D721Med (cell line): Measurements from ENCODE around the gene HHIP.

ENCODE experiments used
- DNase-seq: peaks from one replicate; pipeline ENCODE4 v3.0.0; 2011; ENCODE audit warnings: low spot score; ENCODE audit not compliant: insufficient read length
- FAIRE-seq: peaks from 2 replicates; lab custom pipeline; 2011; peaks lifted over from hg19 to GRCh38; lab: Jason Lieb, UNC
- TF ChIP-seq, protein P1 (sequence below): IDR thresholded peaks from 2 replicates; pipeline ENCODE4 v1.5.1; 2012; ENCODE audit warnings: mild to moderate bottlenecking, control low read depth; ENCODE audit not compliant: insufficient read depth; ENCODE audit errors: missing control alignments

HHIP gene

DNA sequence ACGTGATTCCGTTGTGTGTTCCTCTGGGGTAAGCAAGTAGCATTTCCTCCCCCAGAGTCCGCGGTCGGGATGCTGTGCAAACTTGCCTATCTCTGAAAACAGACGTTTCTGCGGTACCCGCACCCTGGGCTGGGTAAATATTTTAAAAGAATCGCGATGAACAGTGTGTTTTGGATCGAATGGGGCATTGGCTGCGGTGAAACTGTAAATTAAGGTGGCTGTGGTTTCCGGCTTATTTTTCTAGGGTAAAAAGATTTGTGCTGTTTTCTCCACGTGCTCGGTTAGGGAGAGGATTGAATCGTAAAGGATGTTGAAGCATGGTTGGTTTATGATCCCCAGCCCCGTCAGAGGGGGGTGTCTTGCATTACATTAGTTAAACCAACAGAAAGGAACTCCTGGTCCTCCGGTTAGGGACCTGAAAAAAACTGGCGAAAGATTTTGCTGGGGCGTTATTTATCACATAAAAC is 1.2 kb downstream of the HHIP start:
- TF ChIP-seq, protein P1, sequence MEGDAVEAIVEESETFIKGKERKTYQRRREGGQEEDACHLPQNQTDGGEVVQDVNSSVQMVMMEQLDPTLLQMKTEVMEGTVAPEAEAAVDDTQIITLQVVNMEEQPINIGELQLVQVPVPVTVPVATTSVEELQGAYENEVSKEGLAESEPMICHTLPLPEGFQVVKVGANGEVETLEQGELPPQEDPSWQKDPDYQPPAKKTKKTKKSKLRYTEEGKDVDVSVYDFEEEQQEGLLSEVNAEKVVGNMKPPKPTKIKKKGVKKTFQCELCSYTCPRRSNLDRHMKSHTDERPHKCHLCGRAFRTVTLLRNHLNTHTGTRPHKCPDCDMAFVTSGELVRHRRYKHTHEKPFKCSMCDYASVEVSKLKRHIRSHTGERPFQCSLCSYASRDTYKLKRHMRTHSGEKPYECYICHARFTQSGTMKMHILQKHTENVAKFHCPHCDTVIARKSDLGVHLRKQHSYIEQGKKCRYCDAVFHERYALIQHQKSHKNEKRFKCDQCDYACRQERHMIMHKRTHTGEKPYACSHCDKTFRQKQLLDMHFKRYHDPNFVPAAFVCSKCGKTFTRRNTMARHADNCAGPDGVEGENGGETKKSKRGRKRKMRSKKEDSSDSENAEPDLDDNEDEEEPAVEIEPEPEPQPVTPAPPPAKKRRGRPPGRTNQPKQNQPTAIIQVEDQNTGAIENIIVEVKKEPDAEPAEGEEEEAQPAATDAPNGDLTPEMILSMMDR: no peak
- no peak for DNase-seq
- no peak for FAIRE-seq

DNA sequence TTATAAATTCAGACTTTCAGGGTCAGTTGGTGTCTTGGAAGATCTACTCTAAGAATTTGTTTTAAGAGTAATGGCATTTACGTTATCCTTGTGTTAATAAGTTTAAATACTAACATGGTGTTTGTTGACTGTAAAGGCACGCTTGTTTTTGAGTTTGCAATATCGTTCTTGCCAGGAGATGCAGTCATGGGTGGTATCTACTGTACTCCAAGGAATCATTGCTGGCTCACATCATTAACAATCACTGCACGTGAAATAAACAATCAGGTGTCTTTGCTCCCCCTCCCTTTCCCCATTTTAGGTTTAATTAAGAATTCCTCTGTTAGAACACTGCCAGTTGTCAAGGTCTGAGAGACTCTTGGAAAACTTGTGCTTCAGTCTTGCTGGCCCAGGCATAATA is 1.6 kb downstream of the HHIP start:
- DNase-seq (no peak), FAIRE-seq (no peak)
- TF ChIP-seq, protein P1: no peak

DNA sequence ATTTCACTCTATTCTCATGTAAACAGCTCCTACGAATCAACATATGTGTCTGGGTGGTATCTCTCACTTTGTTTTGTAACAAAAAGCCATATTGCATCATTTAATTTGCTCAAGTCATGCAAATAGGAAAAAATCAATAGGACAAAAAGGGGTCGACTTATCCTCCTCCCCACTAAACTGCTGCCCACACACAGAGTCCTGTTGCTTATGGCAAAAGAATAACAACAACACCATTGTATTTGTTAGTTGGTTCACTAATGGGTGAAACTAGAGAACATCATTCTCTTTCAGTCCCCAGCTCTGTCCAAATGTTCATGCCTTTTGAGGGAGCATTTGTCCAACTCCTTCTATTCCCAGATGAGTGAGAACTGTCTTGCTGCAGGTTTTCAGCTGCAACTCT is 2.1 kb downstream of the HHIP start:
- FAIRE-seq (no peak), DNase-seq (no peak)
- TF ChIP-seq, protein P1: no peak

DNA sequence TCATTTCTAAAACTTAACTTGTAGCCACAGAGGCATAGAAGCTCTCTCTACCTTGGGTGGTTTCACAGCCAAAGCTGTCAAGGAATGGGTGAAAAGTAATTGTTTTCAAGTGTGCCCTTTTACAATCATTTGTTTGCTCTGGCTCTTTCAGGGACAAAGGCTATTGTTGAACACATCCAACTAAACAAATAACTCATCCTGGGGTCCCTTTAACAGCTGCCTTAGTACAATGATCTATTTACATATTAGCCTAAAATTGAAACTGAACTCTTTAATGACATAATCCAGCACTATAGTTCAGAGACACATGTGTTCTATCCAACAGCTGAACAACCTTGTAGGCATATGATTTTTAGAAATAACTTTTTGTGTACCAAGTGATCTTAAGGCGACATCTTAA is 3.7 kb downstream of the HHIP start:
- FAIRE-seq (no peak), DNase-seq (no peak)
- TF ChIP-seq, protein P1: no peak

DNA sequence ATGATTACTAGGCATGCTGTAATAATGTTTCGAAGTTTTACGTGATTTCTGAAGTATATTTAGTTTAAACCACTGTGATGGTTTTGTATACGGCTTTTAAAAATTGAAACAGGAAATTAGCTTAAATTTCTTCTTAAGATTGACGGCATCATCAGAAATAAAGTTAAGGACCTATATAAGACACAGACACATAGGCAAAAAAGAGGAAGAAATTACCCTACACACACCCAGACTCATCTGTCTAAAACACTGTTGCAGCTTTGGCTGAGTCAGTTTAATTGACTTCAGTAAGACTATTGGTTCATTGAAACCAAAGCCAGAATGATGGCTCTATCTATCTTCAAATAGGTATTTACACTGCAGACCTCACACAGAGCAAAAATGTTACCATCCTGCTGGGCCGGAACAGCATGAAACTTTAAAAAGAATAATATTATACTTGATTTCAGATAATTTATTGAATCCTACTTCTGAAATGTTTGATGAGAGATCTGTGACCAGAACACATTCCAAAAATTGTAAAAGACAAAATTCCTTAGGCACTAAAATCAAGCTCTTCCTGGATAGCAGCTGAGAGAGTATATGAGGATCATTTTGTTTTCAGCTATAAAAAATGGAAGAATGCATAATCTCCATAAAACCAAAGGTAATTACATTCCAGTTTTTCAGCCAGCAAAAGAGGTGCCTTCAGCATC is 4.5 kb downstream of the HHIP start:
- DNase-seq (no peak), FAIRE-seq (no peak)
- TF ChIP-seq, protein P1: no peak

DNA sequence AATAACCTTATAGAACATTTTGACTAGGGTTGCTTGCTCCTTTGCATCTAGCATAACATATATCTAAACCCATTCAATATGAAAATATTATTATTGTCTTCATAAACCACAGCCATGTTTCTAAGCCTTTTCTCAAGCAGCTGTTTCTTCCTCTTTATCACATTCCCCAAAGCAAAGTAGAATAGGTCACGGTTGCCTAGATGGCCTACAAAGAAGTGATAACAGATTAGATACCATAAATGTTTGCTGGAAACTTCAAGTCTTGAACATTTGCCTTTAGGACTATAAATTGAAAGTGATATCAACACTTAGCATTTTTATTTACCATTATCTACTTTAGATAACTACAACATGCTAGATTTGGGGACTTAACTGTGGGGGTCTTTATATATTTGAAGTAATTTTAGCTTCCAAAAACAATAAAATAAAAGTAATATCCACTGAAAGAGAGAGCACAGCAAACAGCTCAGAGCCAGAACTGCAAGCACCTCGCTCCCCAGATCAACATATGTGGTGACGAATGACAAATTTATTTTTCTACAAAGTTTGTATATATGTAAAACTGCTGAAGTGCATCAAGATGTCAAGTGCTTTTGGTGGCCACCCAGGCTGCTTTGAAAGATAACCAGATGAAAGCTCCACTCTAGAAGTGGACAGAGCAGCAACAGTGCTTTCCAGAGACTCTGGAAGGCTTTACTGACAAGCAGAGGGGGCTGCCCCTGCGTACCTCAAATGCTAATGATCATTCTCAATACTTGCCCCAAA is 8.0 kb downstream of the HHIP start:
- no peak for DNase-seq
- TF ChIP-seq, protein P1: no peak
- FAIRE-seq: no peak

DNA sequence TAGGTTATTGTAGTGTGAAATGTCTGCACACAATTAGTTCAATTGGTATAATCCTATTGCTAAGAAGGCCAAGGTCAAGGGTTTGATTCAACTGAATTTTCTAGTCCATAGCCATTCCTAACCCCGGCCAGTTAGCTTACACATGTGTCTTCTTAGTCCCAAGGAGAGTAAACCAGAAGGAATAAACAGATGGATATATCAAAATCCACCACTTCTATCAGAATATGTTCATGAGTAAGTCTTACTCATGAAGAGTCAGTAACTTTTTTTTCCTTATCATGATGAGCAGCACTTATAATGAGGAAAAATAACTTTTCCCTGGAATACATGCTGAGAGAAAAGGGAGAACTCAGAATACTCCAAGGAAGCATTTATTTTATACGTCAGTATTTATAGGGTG is 9.5 kb downstream of the HHIP start:
- TF ChIP-seq, protein P1: no peak
- DNase-seq (no peak), FAIRE-seq (no peak)
